ENCODE measurements around the gene TRIM37.

DNA sequence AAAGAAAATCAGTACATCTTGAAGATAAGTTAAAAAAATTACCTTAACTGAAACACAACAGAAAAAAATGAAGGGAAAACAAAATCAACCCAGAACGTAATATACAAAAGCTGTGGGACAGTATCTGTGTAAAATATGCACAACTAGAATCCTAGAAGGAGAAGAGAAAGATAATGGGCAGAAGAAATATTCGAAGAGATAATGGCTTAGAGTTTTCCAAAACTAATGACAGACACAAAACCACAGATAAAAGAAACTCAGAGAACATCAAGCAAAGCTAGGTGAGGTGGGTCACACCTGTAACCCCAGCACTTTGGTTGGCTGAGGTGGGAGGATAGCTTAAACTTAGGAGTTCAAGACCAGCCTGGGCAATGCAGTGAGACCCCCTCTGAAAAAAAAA, 117.1 kb downstream of the TRIM37 start:
- TF ChIP-seq CTCF (IDR thresholded peaks at IDR 0.05; ENCODE audit: insufficient read depth, low read length, poor library complexity, severe bottlenecking) (no peak), EZH2phosphoT487 (conservative IDR thresholded peaks at IDR 0.05; ENCODE audit: low read length) (no peak)

Measured in SU-DHL-6 (cell line).